ENCODE data around the gene VSIG2. TPM values are rescaled to one million over a fixed set of nuclear protein-coding genes. Genes with fewer than 3 reads are reported as not detected.
A peak's percentile ranks its signal among the peaks of the same experiment; 100 is the strongest.

VSIG2 gene
- total RNA-seq, 1 experiment from 2014 or later, result not detected

GRCh38 chr11:124793466-124794278, 41.6 kb upstream of the VSIG2 start:
- H3K9me3 Mint-ChIP-seq (ENCODE audit: unreplicated experiment), result no peaks in the 10 kb centered on the region
- TF ChIP-seq CTCF (IDR thresholded peaks at IDR 0.05; ENCODE audit: unreplicated experiment), result peak; percentile 60
- H3K36me3 Mint-ChIP-seq (ENCODE audit: insufficient read depth, unreplicated experiment), result no peaks in the 10 kb centered on the region
- no TSS peak for BruUV-seq (replicated peaks)
- intact Hi-C loops (cut with micrococcal nuclease), result loop anchor here (1.0 to 10.0 kb wide), 3 partner anchors 31 to 124 kb away; partner anchors contain the start of gene ESAM
- ChIA-PET POLR2A (interaction anchor here (0.7 to 1.5 kb wide), 7 partner anchors 20 to 131 kb away, joined by 3 to 7 read pairs (median 3); partner anchors contain the start of genes SIAE and SPA17), CTCF (interaction anchor here (0.6 to 16.8 kb wide), 36 partner anchors 8 to 843 kb away, joined by 3 to 201 read pairs (median 6); partner anchors contain the start of genes SIAE, SPA17 and TBRG1)
- H3K4me3 Mint-ChIP-seq (ENCODE audit: unreplicated experiment), result no peak overlapping the region
- peak; percentile 73 for DNase-seq (ENCODE audit: unreplicated experiment)
- no peak overlapping the region for H3K27ac Mint-ChIP-seq (ENCODE audit: low read depth, unreplicated experiment)
- no peaks in the 10 kb centered on the region for H3K27me3 Mint-ChIP-seq (ENCODE audit: insufficient read depth, unreplicated experiment)
- peaks cover 25% of the 10 kb centered on the region for H3K4me1 Mint-ChIP-seq (ENCODE audit: insufficient read depth, unreplicated experiment)

- no peak overlapping the region for H3K27ac Mint-ChIP-seq (ENCODE audit: low read depth, unreplicated experiment)
- TF ChIP-seq CTCF (IDR thresholded peaks at IDR 0.05; ENCODE audit: unreplicated experiment), result no peak
- no peaks in the 10 kb centered on the region for H3K9me3 Mint-ChIP-seq (ENCODE audit: unreplicated experiment)
- ChIA-PET CTCF (interaction anchor here (0.6 to 16.8 kb wide), 12 partner anchors 10 to 1332 kb away, joined by 3 to 201 read pairs (median 5); no protein-coding TSS in a partner anchor), POLR2A (no interaction called here)
- no peaks in the 10 kb centered on the region for H3K36me3 Mint-ChIP-seq (ENCODE audit: insufficient read depth, unreplicated experiment)
- DNase-seq (ENCODE audit: unreplicated experiment), result peak; percentile 41
- no peak overlapping the region for H3K4me3 Mint-ChIP-seq (ENCODE audit: unreplicated experiment)
- H3K27me3 Mint-ChIP-seq (ENCODE audit: insufficient read depth, unreplicated experiment), result no peaks in the 10 kb centered on the region
- H3K4me1 Mint-ChIP-seq (ENCODE audit: insufficient read depth, unreplicated experiment), result peaks cover 16% of the 10 kb centered on the region
- intact Hi-C loops (cut with micrococcal nuclease), result loop anchor here (2.0 to 10.0 kb wide), 2 partner anchors 29 to 47 kb away; partner anchors contain the start of gene ESAM
- no TSS peak for BruUV-seq (replicated peaks)
These were observed 39.7 kb upstream of the VSIG2 start for GRCh38 chr11:124791626-124792341.

GRCh38 chr11:124788521-124788920, 36.5 kb upstream of the VSIG2 start:
- intact Hi-C loops (cut with micrococcal nuclease), result no loop called here
- TF ChIP-seq CTCF (IDR thresholded peaks at IDR 0.05; ENCODE audit: unreplicated experiment), result no peak
- BruUV-seq (replicated peaks), result no TSS peak
- peaks cover 16% of the 10 kb centered on the region for H3K4me1 Mint-ChIP-seq (ENCODE audit: insufficient read depth, unreplicated experiment)
- ChIA-PET CTCF (interaction anchor here (0.6 to 1.1 kb wide), 2 partner anchors 25 to 120 kb away, joined by 3 to 5 read pairs; no protein-coding TSS in a partner anchor), POLR2A (interaction anchor here (0.6 to 1.5 kb wide), 3 partner anchors 10 to 17 kb away, joined by 3 to 9 read pairs (median 6); no protein-coding TSS in a partner anchor)
- no peaks in the 10 kb centered on the region for H3K27me3 Mint-ChIP-seq (ENCODE audit: insufficient read depth, unreplicated experiment)
- H3K27ac Mint-ChIP-seq (ENCODE audit: low read depth, unreplicated experiment), result no peak overlapping the region
- H3K4me3 Mint-ChIP-seq (ENCODE audit: unreplicated experiment), result no peak overlapping the region
- no peak for DNase-seq (ENCODE audit: unreplicated experiment)
- H3K9me3 Mint-ChIP-seq (ENCODE audit: unreplicated experiment), result no peaks in the 10 kb centered on the region
- H3K36me3 Mint-ChIP-seq (ENCODE audit: insufficient read depth, unreplicated experiment), result no peaks in the 10 kb centered on the region

- Mint-ChIP-seq H3K4me3 (ENCODE audit: unreplicated experiment) (no peak overlapping the region), H3K9me3 (ENCODE audit: unreplicated experiment) (no peaks in the 10 kb centered on the region), H3K27me3 (ENCODE audit: insufficient read depth, unreplicated experiment) (no peaks in the 10 kb centered on the region), H3K4me1 (ENCODE audit: insufficient read depth, unreplicated experiment) (no peaks in the 10 kb centered on the region), H3K27ac (ENCODE audit: low read depth, unreplicated experiment) (no peak overlapping the region), H3K36me3 (ENCODE audit: insufficient read depth, unreplicated experiment) (no peaks in the 10 kb centered on the region)
- intact Hi-C loops (cut with micrococcal nuclease), result no loop called here
- POLR2A ChIA-PET, result interaction anchor here (0.6 to 1.1 kb wide), 2 partner anchors 16 to 130 kb away, joined by 3 read pairs; partner anchors contain the start of gene MSANTD2
- TF ChIP-seq CTCF (IDR thresholded peaks at IDR 0.05; ENCODE audit: unreplicated experiment), result no peak
- BruUV-seq (replicated peaks), result no TSS peak
- DNase-seq (ENCODE audit: unreplicated experiment), result no peak
- CTCF ChIA-PET, result interaction anchor here (0.6 to 3.2 kb wide), 6 partner anchors 10 to 124 kb away, joined by 3 to 18 read pairs (median 4); no protein-coding TSS in a partner anchor
These were observed 32.0 kb upstream of the VSIG2 start for GRCh38 chr11:124784051-124784450.

Measured in MCF 10A (cell line).